GM21825 (cell line): ENCODE data around the gene KLHL29.

ENCODE experiments used
- ATAC-seq: cut with Tn5 transposase; IDR thresholded peaks from one replicate; pipeline ENCODE4 v1.9.1; 2021; ENCODE audit warnings: mild to moderate bottlenecking, moderate library complexity; ENCODE audit not compliant: unreplicated experiment

Gene KLHL29

GRCh38 chr2:23544589-23545295 lies 159.8 kb downstream of the KLHL29 start:
- no peak for ATAC-seq

GRCh38 chr2:23545396-23545795 lies 160.4 kb downstream of the KLHL29 start:
- no peak for ATAC-seq

GRCh38 chr2:23545811-23546210 lies 160.8 kb downstream of the KLHL29 start:
- ATAC-seq, result no peak

- ATAC-seq, result no peak
These were observed 161.9 kb downstream of the KLHL29 start for GRCh38 chr2:23546913-23547312.

GRCh38 chr2:23547725-23548124 lies 162.7 kb downstream of the KLHL29 start:
- ATAC-seq, result no peak

GRCh38 chr2:23548143-23548769 lies 163.3 kb downstream of the KLHL29 start:
- ATAC-seq, result no peak

- ATAC-seq, result no peak
These were observed 164.1 kb downstream of the KLHL29 start for GRCh38 chr2:23549051-23549450.

GRCh38 chr2:23549821-23550530 lies 165.0 kb downstream of the KLHL29 start:
- ATAC-seq, result no peak

GRCh38 chr2:23550553-23550952 lies 165.6 kb downstream of the KLHL29 start:
- no peak for ATAC-seq

- no peak for ATAC-seq
These were observed 166.9 kb downstream of the KLHL29 start for GRCh38 chr2:23551875-23552274.

- no peak for ATAC-seq
These were observed 168.6 kb downstream of the KLHL29 start for GRCh38 chr2:23553561-23553960.

- no peak for ATAC-seq
These were observed 169.2 kb downstream of the KLHL29 start for GRCh38 chr2:23554054-23554697.

GRCh38 chr2:23555944-23556343 lies 171.0 kb downstream of the KLHL29 start:
- no peak for ATAC-seq

GRCh38 chr2:23556929-23557328 lies 171.9 kb downstream of the KLHL29 start:
- no peak for ATAC-seq

- no peak for ATAC-seq
These were observed 172.5 kb downstream of the KLHL29 start for GRCh38 chr2:23557455-23557854.

GRCh38 chr2:23559561-23560239 lies 174.7 kb downstream of the KLHL29 start:
- no peak for ATAC-seq

GRCh38 chr2:23561088-23561487 lies 176.1 kb downstream of the KLHL29 start:
- no peak for ATAC-seq

GRCh38 chr2:23561544-23561943 lies 176.6 kb downstream of the KLHL29 start:
- no peak for ATAC-seq

- no peak for ATAC-seq
These were observed 177.2 kb downstream of the KLHL29 start for GRCh38 chr2:23562143-23562542.

- no peak for ATAC-seq
These were observed 178.2 kb downstream of the KLHL29 start for GRCh38 chr2:23563151-23563550.
